Measurements from ENCODE around the gene TAS2R30.

DNA sequence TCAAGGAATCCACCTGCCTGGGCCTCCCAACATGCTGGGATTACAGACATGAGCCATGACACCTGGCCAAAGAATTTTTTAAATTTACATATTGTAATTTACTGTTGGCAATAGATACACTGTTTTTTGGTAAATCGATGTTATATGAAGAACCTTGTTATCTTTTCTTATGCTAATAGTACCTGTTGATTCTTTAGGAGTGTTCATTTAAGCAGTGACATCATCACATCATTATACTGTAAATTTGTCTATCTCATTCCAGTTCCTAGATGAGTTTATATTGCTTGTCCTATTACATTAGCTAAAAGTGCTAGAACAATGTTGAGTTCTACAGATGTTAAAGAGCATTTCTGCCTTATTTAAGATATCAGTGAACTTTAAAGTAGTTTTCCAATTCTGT lies 13.0 kb upstream of the TAS2R30 start:
- TF ChIP-seq POLR2A (IDR thresholded peaks at IDR 0.05; ENCODE audit: low read length) (no peak), GATA1 (IDR thresholded peaks at IDR 0.05; ENCODE audit: low read depth, low read length) (no peak)
